Hepatocyte (in vitro differentiated cells): ENCODE measurements around the gene NHERF2.

Source experiments
- CTCF ChIP-seq: fragments of 200-600 bp; sonication (generic); IDR thresholded peaks from 2 replicates; pipeline ENCODE4 v1.5.1; 2016; ENCODE audit warnings: antibody characterized with exemption, mild to moderate bottlenecking; ENCODE audit not compliant: poor library complexity
- EZH2 ChIP-seq: fragments of 200-600 bp; sonication (generic); IDR thresholded peaks from 2 replicates; pipeline ENCODE4 v1.6.1; 2016; ENCODE audit warnings: antibody characterized with exemption, mild to moderate bottlenecking, borderline replicate concordance
- EZH2phosphoT487 ChIP-seq: fragments of 200-600 bp; sonication (generic); IDR thresholded peaks from one replicate; pipeline ENCODE4 v1.6.1; 2018; ENCODE audit warnings: antibody characterized with exemption, mild to moderate bottlenecking, low read depth, moderate library complexity; ENCODE audit not compliant: unreplicated experiment, severe bottlenecking

GRCh38 chr16:2026461-2027023 is at the start of gene NHERF2:
- TF ChIP-seq CTCF (no peak), EZH2phosphoT487 (no peak), EZH2 (no peak)
